ENCODE results near the gene SNU13.
"Not testable (repeated sequence)": the region's sequence is repeated elsewhere in the genome, so short reads cannot be mapped to it uniquely, and the experiment has no call there.

Gene SNU13

GRCh38 chr22:41641854-41642253 lies 46.8 kb downstream of the SNU13 start:
- DNase-seq (ENCODE audit: low read depth) = no peak

- no peak for DNase-seq (ENCODE audit: low read depth)
Observed at GRCh38 chr22:41638748-41639147, 49.9 kb downstream of the SNU13 start.

GRCh38 chr22:41638124-41638523 lies 50.5 kb downstream of the SNU13 start:
- no peak for DNase-seq (ENCODE audit: low read depth)

- DNase-seq (ENCODE audit: low read depth) = not testable (repeated sequence)
Observed at GRCh38 chr22:41637623-41638022, 51.0 kb downstream of the SNU13 start.

GRCh38 chr22:41636467-41636866 lies 52.2 kb downstream of the SNU13 start:
- no peak for DNase-seq (ENCODE audit: low read depth)

GRCh38 chr22:41634610-41635009 lies 54.1 kb downstream of the SNU13 start:
- DNase-seq (ENCODE audit: low read depth) = not testable (repeated sequence)

GRCh38 chr22:41631615-41632014 lies 57.1 kb downstream of the SNU13 start:
- not testable (repeated sequence) for DNase-seq (ENCODE audit: low read depth)

GRCh38 chr22:41631115-41631514 lies 57.6 kb downstream of the SNU13 start:
- DNase-seq (ENCODE audit: low read depth) = not testable (repeated sequence)

GRCh38 chr22:41625577-41625976 lies 63.1 kb downstream of the SNU13 start:
- DNase-seq (ENCODE audit: low read depth) = no peak

Data from amniotic epithelial cell (primary cell).